Neuron (in vitro differentiated cells): Measurements from ENCODE around the gene SLC35F1.

Experiments
- H2AFZ ChIP-seq: one replicate; pipeline ENCODE4 v1.6.1; 2013; ENCODE audit warnings: low read depth, mild to moderate bottlenecking, inconsistent platforms, low read length, moderate library complexity
- H3K27me3 ChIP-seq: one replicate; pipeline ENCODE4 v1.6.1; 2013; ENCODE audit warnings: low read length; ENCODE audit not compliant: insufficient read depth
- H3K36me3 ChIP-seq: one replicate; pipeline ENCODE4 v1.6.1; 2013; ENCODE audit warnings: low read length; ENCODE audit not compliant: insufficient read depth
- H3K4me1 ChIP-seq: one replicate; pipeline ENCODE4 v1.6.1; 2013; ENCODE audit warnings: low read length; ENCODE audit not compliant: insufficient read depth
- H3K4me3 ChIP-seq: 2 replicates; pipeline ENCODE4 v1.5.1; 2013; ENCODE audit warnings: mild to moderate bottlenecking, low read length, moderate library complexity
- H3K9me3 ChIP-seq: one replicate; pipeline ENCODE4 v1.6.1; 2013; ENCODE audit warnings: low read length

SLC35F1 gene

DNA sequence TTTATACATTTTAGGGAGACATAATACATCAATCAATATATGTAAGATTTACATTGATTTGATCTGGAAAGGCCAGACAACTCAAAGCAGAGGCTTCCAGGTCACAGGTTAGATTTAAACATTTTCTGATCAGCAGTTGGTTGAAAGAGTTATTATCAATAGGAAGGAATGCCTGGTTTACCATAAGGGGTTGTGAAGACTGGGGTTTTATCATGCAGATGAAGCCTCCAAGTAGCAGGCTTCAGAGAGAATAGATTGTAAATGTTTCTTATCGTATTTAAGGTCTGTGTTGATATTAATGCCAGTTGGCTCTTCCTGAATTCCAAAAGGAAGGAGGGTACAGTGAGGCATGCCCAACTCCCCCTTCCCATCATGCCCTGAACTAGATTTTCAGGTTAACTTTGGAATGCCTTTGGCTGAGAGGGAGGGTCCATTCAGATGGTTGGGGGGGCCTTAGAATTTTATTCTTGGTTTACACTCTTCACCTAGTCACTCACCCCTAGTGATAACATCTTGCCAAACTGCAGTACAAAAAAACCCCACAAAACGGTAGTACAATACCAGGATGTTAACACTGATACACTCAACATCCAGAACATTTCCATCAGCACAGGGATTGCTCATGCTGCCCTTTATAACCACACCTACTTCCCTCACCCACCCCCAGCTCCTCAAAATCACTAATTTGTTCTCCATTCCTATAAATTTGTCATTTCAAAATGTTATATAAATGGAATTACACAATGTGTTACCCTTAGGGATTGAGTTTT, 381.5 kb downstream of the SLC35F1 start:
- Histone ChIP-seq H2AFZ (no peak overlapping the region), H3K27me3 (no peaks in the 10 kb centered on the region), H3K36me3 (no peaks in the 10 kb centered on the region), H3K4me1 (peaks cover 4% of the 10 kb centered on the region), H3K4me3 (no peak overlapping the region), H3K9me3 (no peaks in the 10 kb centered on the region)

GRCh38 chr6:118292558-118292957, 385.5 kb downstream of the SLC35F1 start:
- H2AFZ ChIP-seq, result no peak overlapping the region
- no peaks in the 10 kb centered on the region for H3K9me3 ChIP-seq
- no peaks in the 10 kb centered on the region for H3K36me3 ChIP-seq
- no peaks in the 10 kb centered on the region for H3K27me3 ChIP-seq
- no peak overlapping the region for H3K4me3 ChIP-seq
- peaks cover 27% of the 10 kb centered on the region for H3K4me1 ChIP-seq

DNA sequence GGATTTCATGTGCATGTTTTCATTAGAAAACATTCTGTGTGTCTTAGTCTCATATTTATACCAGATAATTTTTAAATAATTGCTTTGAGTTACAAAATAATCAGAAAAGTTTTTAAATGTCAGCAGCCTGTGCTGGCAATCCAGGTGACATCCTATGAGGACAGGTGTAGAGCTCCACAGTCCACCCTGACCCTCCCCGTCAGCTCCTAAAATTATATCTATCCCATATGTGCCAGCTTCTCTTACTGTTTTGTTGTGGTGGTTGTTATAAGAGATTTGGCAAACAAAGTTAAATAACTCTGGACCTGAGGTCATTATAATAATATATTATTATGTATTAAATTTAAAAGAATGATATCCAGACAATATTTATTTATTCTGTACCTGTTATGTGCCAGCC, 387.8 kb downstream of the SLC35F1 start:
- Histone ChIP-seq H3K9me3 (no peaks in the 10 kb centered on the region), H2AFZ (no peak overlapping the region), H3K36me3 (no peaks in the 10 kb centered on the region), H3K4me1 (peaks cover 36% of the 10 kb centered on the region), H3K4me3 (no peak overlapping the region), H3K27me3 (no peaks in the 10 kb centered on the region)

DNA sequence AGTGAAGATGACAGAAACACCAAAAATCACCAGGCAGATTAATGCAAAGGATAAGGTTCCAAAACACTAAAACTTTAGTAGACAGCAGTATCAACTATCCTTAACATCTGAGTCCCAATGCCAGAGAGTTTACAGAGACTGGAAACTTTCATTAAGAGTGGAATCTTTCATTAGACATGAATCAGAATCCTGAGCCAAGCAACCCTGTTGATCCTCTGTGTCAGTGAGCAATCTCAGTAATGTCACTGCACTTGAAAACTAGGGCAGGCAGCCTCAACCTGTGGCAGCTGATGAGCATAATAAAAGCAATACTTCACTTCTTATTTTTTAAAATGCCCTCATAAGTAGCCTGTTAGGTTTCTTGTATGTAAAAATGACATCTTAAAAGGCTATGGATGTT, 388.3 kb downstream of the SLC35F1 start:
- no peak overlapping the region for H3K4me3 ChIP-seq
- no peaks in the 10 kb centered on the region for H3K9me3 ChIP-seq
- H3K4me1 ChIP-seq, result peaks cover 36% of the 10 kb centered on the region
- H2AFZ ChIP-seq, result no peak overlapping the region
- H3K27me3 ChIP-seq, result no peaks in the 10 kb centered on the region
- no peaks in the 10 kb centered on the region for H3K36me3 ChIP-seq

- Histone ChIP-seq H3K4me3 (no peak overlapping the region), H3K4me1 (peaks cover 39% of the 10 kb centered on the region), H3K9me3 (no peaks in the 10 kb centered on the region), H2AFZ (no peak overlapping the region), H3K36me3 (no peaks in the 10 kb centered on the region), H3K27me3 (no peaks in the 10 kb centered on the region)
These were observed 389.3 kb downstream of the SLC35F1 start for GRCh38 chr6:118296129-118296901.

- no peak overlapping the region for H3K4me3 ChIP-seq
- H2AFZ ChIP-seq, result no peak overlapping the region
- no peaks in the 10 kb centered on the region for H3K27me3 ChIP-seq
- no peaks in the 10 kb centered on the region for H3K9me3 ChIP-seq
- no peaks in the 10 kb centered on the region for H3K36me3 ChIP-seq
- peaks cover 39% of the 10 kb centered on the region for H3K4me1 ChIP-seq
These were observed 390.8 kb downstream of the SLC35F1 start for GRCh38 chr6:118297821-118298220.

DNA sequence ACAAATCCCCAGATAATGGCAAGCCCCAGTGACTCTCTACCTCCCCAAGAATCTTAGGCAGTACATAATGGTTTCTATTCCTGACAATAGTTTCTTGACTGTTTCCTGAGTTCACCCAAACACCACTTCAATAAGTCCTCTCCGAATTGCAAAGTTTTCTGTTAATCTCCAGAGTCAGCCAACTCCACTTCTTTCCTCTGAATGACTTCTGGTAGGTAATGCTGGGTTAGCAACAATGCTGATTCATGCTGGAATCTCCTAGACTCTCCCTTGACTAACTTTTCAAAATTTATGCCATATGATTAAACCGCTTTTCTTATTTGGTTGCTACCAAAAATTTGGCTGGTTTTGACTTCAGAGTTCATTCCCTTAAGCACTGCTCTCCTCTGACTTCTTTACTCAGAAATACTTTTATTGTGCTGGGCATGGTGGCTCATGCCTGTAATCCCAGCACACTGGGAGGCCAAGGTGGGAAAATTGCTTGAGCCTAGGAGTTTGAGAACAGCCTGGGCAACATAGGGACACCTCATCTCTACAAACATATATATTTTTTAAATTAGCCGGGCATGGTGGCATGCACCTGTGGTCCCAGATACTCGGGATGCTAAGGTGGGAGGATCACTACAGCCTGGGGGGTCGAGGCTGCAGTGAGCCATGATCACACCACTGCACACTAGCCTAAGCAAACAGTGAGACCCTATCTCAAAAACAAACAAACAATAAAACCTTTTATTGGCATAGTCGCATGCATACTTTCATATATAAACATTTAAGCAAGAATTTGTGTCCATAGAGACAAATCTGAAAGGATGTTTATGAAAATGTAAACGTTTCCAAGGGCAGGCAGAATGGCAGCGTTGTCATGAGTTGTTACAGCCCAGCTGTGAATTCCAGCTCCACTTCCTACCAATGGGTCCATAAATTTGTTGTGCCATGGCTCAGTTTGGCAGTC, 391.7 kb downstream of the SLC35F1 start:
- H3K9me3 ChIP-seq, result no peaks in the 10 kb centered on the region

GRCh38 chr6:118299457-118299856, 392.4 kb downstream of the SLC35F1 start:
- H3K36me3 ChIP-seq, result no peaks in the 10 kb centered on the region

More for the DNA sequence above, 391.7 kb downstream of the SLC35F1 start:
- Histone ChIP-seq H3K4me1 (peaks cover 39% of the 10 kb centered on the region), H3K4me3 (no peak overlapping the region), H3K36me3 (no peaks in the 10 kb centered on the region), H2AFZ (no peak overlapping the region), H3K27me3 (no peaks in the 10 kb centered on the region)

DNA sequence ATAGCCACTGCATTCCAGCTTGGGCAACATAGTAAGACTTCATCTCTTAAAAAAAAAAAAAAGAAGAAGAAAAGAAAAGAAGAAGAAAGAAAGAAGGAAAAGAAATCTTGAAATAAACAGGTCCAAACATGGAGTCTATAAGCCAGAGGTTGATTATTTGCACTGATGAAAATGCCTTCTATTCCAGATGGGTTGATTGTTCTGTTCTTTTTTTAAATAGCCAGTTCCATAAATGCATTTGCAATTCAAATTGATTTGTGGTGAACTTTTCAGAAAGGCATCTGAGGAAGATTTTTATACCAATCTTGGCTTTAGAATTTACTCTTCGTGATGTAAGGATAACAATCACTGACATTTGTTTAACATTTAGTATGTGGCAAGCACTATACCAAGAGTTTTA, 397.3 kb downstream of the SLC35F1 start:
- Histone ChIP-seq H3K9me3 (no peaks in the 10 kb centered on the region), H3K36me3 (no peaks in the 10 kb centered on the region), H2AFZ (no peak overlapping the region), H3K4me3 (no peak overlapping the region), H3K27me3 (no peaks in the 10 kb centered on the region), H3K4me1 (peaks cover 23% of the 10 kb centered on the region)

More at GRCh38 chr6:118299457-118299856, 392.4 kb downstream of the SLC35F1 start:
- no peaks in the 10 kb centered on the region for H3K9me3 ChIP-seq
- H3K4me3 ChIP-seq, result no peak overlapping the region
- peaks cover 39% of the 10 kb centered on the region for H3K4me1 ChIP-seq
- H3K27me3 ChIP-seq, result no peaks in the 10 kb centered on the region
- no peak overlapping the region for H2AFZ ChIP-seq

GRCh38 chr6:118305081-118305480, 398.0 kb downstream of the SLC35F1 start:
- no peak overlapping the region for H2AFZ ChIP-seq
- peaks cover 31% of the 10 kb centered on the region for H3K4me1 ChIP-seq
- H3K27me3 ChIP-seq, result no peaks in the 10 kb centered on the region
- H3K4me3 ChIP-seq, result no peak overlapping the region
- no peaks in the 10 kb centered on the region for H3K36me3 ChIP-seq
- H3K9me3 ChIP-seq, result no peaks in the 10 kb centered on the region

- H3K9me3 ChIP-seq, result no peaks in the 10 kb centered on the region
- H3K4me1 ChIP-seq, result peaks cover 28% of the 10 kb centered on the region
- no peak overlapping the region for H3K4me3 ChIP-seq
These were observed 399.6 kb downstream of the SLC35F1 start for GRCh38 chr6:118306392-118307238.

DNA sequence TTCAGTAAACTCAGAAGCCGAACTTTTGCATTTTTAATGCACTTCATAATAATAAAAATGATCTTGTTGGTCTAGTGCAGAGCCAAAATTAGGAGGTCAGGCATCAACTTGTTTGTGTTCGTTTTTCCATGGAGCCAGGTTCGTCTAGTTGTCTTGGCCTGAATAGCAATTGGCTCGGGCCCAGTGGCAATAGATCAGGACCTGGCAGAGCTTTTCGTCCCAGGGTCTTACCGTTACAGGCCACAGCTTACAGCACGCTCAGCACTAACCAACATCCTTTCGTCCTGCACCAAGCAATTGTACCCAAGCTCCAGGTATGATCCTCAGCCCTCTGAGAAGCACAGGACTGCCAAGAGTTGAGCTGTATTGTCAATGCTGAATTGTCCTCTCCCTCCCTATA, 400.5 kb downstream of the SLC35F1 start:
- Histone ChIP-seq H3K9me3 (no peaks in the 10 kb centered on the region), H3K27me3 (no peaks in the 10 kb centered on the region), H3K36me3 (no peaks in the 10 kb centered on the region), H3K4me3 (no peak overlapping the region), H2AFZ (no peak overlapping the region), H3K4me1 (peaks cover 28% of the 10 kb centered on the region)

More at GRCh38 chr6:118306392-118307238, 399.6 kb downstream of the SLC35F1 start:
- Histone ChIP-seq H3K36me3 (no peaks in the 10 kb centered on the region), H3K27me3 (no peaks in the 10 kb centered on the region), H2AFZ (no peak overlapping the region)
